ENCODE measurements around the gene ANKRD22.
A peak's percentile ranks its signal among the peaks of the same experiment; 100 is the strongest.
"Not testable (repeated sequence)": the region's sequence is repeated elsewhere in the genome, so short reads cannot be mapped to it uniquely, and the experiment has no call there.

The ANKRD22 gene

GRCh38 chr10:88851706-88852105, at the start of gene ANKRD22:
Gene ANKRD22 (minus strand): TSS chr10:88851844. CDS start chr10:88851607, 237 bp downstream.
- no peak for DNase-seq (ENCODE audit: low spot score)

- DNase-seq (ENCODE audit: low spot score), result no peak
Observed at GRCh38 chr10:88899886-88900285, 48.2 kb upstream of the ANKRD22 start.

GRCh38 chr10:88898727-88899126, 47.1 kb upstream of the ANKRD22 start:
- DNase-seq (ENCODE audit: low spot score), result no peak

- DNase-seq (ENCODE audit: low spot score), result no peak
Observed at GRCh38 chr10:88896994-88897853, 45.6 kb upstream of the ANKRD22 start.

- DNase-seq (ENCODE audit: low spot score), result peak; percentile 16
Observed at GRCh38 chr10:88896372-88896993, 44.8 kb upstream of the ANKRD22 start.

GRCh38 chr10:88895250-88895649, 43.6 kb upstream of the ANKRD22 start:
- no peak for DNase-seq (ENCODE audit: low spot score)

- no peak for DNase-seq (ENCODE audit: low spot score)
Observed at GRCh38 chr10:88893611-88894010, 42.0 kb upstream of the ANKRD22 start.

GRCh38 chr10:88892222-88892967, 40.8 kb upstream of the ANKRD22 start:
- DNase-seq (ENCODE audit: low spot score), result no peak

- DNase-seq (ENCODE audit: low spot score), result no peak
Observed at GRCh38 chr10:88890681-88891381, 39.2 kb upstream of the ANKRD22 start.

GRCh38 chr10:88889559-88890337, 38.1 kb upstream of the ANKRD22 start:
- DNase-seq (ENCODE audit: low spot score), result no peak

- no peak for DNase-seq (ENCODE audit: low spot score)
Observed at GRCh38 chr10:88888810-88889445, 37.3 kb upstream of the ANKRD22 start.

GRCh38 chr10:88886557-88886956, 34.9 kb upstream of the ANKRD22 start:
- DNase-seq (ENCODE audit: low spot score), result no peak

GRCh38 chr10:88883448-88883809, 31.8 kb upstream of the ANKRD22 start:
- DNase-seq (ENCODE audit: low spot score), result no peak

- DNase-seq (ENCODE audit: low spot score), result not testable (repeated sequence)
Observed at GRCh38 chr10:88882646-88883447, 31.2 kb upstream of the ANKRD22 start.

GRCh38 chr10:88881922-88882645, 30.4 kb upstream of the ANKRD22 start:
- no peak for DNase-seq (ENCODE audit: low spot score)

GRCh38 chr10:88881320-88881719, 29.7 kb upstream of the ANKRD22 start:
- DNase-seq (ENCODE audit: low spot score), result no peak

GRCh38 chr10:88880282-88881076, 28.8 kb upstream of the ANKRD22 start:
- peak; percentile 48 for DNase-seq (ENCODE audit: low spot score)

GRCh38 chr10:88879534-88880281, 28.1 kb upstream of the ANKRD22 start, which contains the start of gene STAMBPL1:
Gene STAMBPL1 (plus strand): TSS chr10:88880245. CDS start chr10:88901709, 21,464 bp downstream.
- DNase-seq (ENCODE audit: low spot score), result peak; percentile 48

All from HuH-7.5 (cell line).